GM19193 (cell line): ENCODE results near the gene CMBL.

ENCODE experiments used
- POLR2A ChIP-seq: IDR thresholded peaks from 4 replicates; pipeline ENCODE4 v1.6.1; 2011; ENCODE audit not compliant: insufficient read depth, insufficient read length; ENCODE audit errors: extremely low read depth

Gene CMBL

DNA sequence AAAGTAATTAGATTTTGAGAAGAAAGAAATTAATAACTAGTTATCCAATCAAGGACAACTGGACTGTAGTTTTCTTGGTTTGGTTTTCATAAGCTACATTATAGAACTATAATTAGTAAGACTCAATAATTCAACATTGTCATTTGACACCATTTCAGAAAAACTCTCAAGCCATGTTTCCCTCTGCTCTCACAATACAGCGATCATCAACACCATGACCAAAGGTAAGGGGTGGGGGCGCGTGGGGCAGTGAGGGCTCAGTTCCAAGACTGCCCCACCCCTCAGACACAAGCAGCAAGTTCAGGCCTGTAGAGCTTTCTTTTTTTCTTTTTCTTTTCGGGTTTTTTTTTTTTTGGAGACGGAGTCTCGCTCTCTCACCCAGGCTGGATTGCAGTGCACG is 6.4 kb downstream of the CMBL start:
- no peak for TF ChIP-seq POLR2A

DNA sequence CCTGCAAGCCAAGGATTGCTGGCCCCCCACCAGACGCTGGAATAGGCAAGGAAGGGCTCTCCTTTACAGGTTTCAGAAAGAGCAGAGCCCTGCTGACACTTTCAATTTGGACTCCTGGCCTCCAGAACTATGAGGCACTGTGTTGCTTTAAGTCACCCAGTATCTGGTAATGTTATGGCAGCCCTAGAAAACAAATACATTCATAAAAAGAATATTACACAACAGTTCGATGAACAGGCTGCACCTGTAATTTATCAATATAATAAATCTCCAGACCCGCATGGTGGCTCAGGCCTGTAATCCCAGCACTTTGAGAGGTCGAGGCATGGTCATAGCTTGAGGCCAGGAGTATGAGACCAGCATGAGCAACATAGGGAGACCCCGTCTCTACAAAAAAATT is 7.5 kb downstream of the CMBL start:
- no peak for TF ChIP-seq POLR2A

DNA sequence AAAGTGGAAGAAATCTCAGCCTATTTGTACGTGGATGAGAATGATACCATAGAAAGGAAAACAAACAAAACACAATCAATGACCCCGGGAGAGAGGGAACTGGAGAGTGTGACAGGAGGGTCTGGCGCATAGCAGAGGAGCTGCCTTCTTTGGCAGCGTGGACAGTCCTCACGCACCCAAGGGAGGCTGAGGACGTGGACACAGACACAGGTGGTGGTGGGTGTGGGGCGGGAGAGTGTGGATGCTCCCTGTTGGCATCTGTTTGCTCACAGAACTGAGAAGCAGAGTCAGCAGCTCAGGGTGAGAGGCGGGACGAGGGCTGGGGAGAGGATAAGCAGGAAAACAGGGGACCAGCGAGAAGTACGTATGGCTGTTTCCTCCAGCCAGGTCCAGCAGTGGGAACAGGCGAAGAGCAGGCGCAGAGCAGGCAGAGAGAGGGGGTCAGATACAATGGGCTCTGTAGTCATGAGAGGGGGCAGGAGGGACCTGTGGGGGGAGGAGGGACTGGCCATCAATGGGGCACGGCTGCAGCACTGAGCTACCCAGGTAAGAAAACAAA is 10.0 kb downstream of the CMBL start:
- no peak for TF ChIP-seq POLR2A

GRCh38 chr5:10295619-10296326 is 11.9 kb downstream of the CMBL start:
- TF ChIP-seq POLR2A = no peak

- TF ChIP-seq POLR2A = no peak
Measured at GRCh38 chr5:10293907-10294662, 13.6 kb downstream of the CMBL start.

- no peak for TF ChIP-seq POLR2A
Measured at GRCh38 chr5:10291692-10292339, 15.9 kb downstream of the CMBL start.

- TF ChIP-seq POLR2A = no peak
Measured at GRCh38 chr5:10290438-10290837, 17.3 kb downstream of the CMBL start.

- TF ChIP-seq POLR2A = no peak
Measured at GRCh38 chr5:10289991-10290390, 17.7 kb downstream of the CMBL start.

- no peak for TF ChIP-seq POLR2A
Measured at GRCh38 chr5:10289353-10289752, 18.3 kb downstream of the CMBL start.

DNA sequence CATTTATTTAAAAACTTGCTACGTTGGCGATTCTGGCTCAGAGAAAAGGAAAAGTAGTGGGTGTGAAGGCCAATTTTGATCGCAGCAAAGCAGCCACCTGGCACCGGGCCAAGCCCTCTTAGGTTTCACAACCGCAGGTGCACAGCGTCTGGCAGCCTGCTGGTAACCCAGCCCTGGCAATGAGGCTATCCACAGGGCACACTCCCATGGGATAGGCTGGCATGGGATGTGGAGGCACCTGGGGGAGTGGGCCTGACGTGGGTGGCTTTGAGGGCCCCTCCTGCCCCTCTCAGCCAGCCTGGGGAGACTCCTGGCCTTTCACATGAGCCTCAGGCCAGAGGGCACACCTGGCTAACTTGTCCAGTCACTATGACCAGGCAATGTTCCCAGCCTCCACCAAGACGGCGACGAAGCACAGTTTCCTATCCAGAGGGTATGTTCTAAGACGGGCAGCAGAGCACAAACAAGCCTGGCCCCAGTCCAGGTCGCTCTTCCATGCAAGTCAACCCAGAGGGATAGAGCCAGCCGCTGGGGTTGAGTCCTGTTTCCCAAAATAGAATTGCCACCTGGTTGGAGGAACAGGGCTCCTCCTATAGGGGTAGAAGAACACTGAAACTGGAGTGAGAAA is 19.0 kb downstream of the CMBL start:
- TF ChIP-seq POLR2A = no peak

DNA sequence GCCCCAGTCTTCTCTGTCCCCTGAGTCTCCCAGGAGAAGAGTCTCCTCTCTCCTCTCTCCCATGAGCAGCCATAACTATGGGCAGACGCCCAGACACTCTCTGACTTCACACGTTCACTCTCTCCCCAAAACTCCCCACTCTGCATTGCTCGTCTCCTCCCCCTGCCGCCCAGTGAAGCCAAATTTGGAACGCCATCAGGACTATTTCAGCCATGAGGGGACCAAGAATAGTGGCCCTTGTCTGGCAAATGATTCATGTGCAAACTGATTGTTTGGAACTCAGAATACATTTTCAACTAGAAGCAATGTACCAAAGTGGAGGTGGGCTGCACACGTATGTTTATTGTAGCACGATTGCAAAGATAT is 20.9 kb downstream of the CMBL start:
- TF ChIP-seq POLR2A = no peak

- no peak for TF ChIP-seq POLR2A
Measured at GRCh38 chr5:10286162-10286861, 21.4 kb downstream of the CMBL start.

DNA sequence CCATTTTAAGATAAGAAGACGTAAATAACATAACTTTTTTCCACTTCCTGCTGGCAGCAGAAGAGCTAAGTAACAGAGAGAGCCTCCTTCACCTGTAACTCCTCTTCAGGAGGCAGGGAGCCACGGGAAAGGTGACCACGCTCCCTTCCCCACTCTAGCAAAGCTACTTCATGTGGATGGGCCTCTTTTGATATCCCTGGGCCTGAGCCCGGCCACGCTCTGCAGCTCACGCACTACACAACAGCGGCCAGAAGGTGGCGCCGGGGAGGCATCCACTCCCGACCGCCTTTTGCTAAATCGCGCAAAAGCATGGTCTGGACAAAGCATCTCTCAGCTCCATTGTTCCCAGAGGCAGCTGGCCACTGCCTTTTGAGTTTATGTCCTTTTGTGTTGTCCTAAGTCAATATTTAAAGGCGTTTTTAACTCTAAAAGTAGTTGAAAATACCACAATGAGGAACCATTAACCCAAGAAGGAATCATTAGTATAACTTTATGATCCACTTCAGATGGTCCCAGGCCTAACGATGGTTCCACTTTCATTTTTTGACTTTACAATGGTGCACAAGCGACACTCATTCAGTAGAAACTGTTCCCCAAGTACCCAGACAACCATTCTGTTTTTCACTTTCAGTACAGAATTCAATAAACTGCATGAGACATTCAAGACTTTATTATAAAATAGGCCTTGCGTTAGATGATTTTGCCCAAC is 23.6 kb downstream of the CMBL start:
- TF ChIP-seq POLR2A = no peak

- no peak for TF ChIP-seq POLR2A
Measured at GRCh38 chr5:10279925-10280720, 27.6 kb downstream of the CMBL start.

DNA sequence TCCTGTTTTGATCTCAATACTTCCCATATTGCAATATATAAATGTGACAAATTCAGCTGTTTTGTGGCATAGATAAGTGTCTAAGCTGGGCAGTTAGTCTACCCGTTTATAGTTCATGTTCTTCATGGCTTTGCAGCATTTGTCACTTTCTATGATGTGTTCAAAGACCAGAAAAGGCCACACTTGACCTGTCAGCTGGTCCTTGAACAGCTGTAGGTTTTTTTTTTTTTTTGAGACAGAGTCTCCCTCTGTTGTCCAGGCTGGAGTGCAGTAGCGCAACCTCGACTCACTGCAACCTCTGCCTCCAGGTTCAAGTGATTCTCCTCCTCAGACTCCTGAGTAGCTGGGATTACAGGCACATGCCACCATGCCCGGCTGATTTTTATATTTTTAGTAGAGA is 28.4 kb downstream of the CMBL start:
- TF ChIP-seq POLR2A = no peak
